Stimulated activated CD8-positive, alpha-beta memory T cell treated with anti-CD3 and anti-CD28 coated beads, Interleukin-15, amount 100 ng/mL, for 24 hours (primary cell): ENCODE results near the gene CASKIN2.
"Not testable (repeated sequence)": the region's sequence is repeated elsewhere in the genome, so short reads cannot be mapped to it uniquely, and the experiment has no call there.

Source experiments
- DNase-seq: peaks from one replicate; pipeline ENCODE4 v3.0.0-alpha.2; 2020; ENCODE audit warnings: low read depth

The CASKIN2 gene

DNA sequence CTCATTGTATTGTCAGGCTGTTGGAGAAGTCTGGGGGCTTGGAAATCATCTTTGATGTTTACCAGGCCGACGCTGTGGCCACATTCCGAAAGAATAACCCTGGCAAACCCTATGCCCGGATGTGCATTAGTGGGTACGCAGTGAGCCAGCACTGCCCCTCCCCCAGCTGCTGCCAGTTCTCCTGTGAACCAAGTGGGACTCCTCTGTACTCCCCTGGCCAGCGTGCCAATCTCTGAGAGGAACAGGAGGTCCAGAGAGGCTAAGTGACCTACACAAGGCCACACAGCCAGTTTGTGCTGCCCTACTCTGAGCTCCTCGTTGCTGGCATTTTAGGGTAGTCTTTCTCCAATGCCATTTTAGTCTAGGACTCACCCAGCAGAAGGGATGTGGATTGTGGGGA is 8.3 kb upstream of the CASKIN2 start:
- DNase-seq: no peak

- no peak for DNase-seq
These were observed 6.8 kb upstream of the CASKIN2 start for GRCh38 chr17:75521951-75522727.

DNA sequence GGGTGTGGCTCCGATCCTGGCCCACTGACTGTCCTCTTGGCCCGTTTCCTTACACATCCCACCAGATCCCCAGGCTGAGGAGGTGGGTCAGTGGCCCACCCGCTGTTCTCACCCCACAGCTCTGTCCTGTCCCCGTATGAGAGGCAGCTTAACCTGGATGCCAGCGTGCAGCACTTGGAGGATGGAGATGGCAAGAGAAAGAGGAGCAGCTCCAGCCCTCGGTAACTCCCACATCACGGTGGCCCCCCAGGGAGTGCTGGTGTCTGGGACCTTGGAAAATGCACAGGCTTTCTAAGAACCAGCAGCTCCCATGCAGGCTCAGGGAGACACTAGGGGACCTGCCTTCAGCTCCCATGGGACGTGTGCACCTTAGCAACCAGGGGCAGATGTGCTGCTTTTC is 6.0 kb upstream of the CASKIN2 start:
- no peak for DNase-seq

- not testable (repeated sequence) for DNase-seq
These were observed 5.1 kb upstream of the CASKIN2 start for GRCh38 chr17:75520413-75520812.

DNA sequence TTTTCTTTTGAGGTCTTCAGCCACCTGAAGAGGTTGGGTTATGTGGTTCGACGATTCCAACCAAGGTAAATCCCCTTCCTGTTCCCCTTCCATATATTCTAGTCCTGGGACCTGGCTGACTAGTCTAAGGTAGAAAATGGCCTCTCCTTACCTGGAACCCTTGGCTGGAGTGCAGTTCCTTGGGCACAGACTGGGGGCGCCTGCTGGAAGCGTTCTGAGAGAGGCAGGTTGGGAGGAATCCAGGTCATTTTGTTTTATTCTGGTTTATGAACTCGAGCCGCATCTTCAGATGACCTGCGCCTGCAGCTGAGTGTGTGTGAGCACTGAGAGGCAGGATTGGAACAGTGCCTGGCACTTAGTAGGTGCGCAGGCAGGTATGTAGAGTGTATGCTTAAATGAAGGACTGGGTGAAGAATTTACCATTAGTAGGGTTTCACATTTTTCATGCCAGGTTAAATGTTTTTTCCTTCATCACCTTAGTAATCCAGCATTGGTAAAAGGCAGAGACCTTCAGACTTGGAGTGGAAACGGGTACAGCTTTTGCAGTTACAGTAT is 3.7 kb upstream of the CASKIN2 start:
- no peak for DNase-seq

GRCh38 chr17:75518201-75518600 is 2.9 kb upstream of the CASKIN2 start:
- no peak for DNase-seq

DNA sequence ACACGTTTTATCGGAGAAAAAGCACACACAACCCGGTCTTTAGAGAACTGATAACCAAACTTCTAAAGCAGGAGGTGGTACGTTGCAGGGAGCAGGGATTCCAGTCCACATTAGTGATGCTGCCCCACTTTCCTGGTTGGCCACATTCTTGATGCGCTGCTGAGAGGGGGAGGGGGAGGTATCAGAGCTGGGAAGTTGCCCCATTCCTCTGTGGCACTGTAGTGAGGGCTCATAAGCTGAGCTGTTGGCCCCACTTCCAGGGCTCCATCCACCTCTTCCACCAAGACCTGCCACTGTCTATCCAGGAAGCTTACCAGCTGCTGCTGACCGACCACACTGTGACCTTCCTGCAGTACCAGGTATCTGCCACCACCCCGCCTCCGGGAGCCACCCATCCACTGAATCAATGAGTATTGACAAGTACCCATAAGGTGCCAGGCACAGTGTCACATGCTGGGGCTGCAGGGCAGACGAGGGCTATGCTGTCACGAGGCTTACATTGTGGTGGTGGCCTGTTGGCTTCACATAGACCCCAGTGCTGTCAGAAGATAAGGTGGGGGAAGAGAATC is 2.0 kb upstream of the CASKIN2 start:
- DNase-seq: no peak

DNA sequence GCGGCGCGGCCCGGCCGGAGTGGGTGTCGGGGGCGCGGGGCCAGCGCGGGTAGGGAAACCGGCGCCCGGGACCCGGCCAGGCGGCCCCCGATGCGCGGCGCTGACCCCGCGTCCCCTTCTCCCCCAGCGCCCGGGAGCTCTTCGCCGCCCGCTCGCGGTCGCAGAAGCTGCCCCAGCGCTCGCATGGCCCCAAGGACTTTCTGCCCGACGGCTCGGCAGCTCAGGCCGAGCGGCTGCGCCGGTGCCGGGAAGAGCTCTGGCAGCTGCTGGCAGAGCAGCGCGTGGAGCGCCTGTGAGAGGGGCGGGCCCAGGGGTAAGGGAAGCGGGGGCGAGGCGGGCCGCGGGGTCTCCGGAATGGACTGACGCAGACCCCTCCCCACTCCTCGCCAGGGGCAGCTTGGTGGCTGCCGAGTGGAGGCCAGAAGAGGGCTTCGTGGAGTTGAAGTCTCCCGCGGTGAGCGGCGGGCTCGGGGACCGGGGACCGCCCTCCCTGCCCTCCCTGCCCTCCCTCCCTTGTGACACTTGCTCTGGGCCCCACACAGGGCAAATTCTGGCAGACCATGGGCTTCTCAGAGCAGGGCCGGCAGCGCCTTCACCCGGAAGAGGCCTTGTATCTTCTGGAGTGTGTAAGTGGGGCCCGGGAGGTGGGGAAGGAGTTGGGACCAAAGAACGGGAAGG is 1.4 kb upstream of the CASKIN2 start:
- no peak for DNase-seq

GRCh38 chr17:75516255-75516618 is 900 bp upstream of the CASKIN2 start, which contains the start of gene TSEN54:
Gene TSEN54 (plus strand): TSS chr17:75516528. CDS start chr17:75516561, 33 bp downstream.
- peak; percentile 95 for DNase-seq

- DNase-seq: no peak
These were observed 330 bp downstream of the CASKIN2 start for GRCh38 chr17:75514919-75515495.

GRCh38 chr17:75514299-75514918 is 928 bp downstream of the CASKIN2 start:
- no peak for DNase-seq

- no peak for DNase-seq
These were observed 1.7 kb downstream of the CASKIN2 start for GRCh38 chr17:75513641-75514000.

- DNase-seq: no peak
These were observed 2.3 kb downstream of the CASKIN2 start for GRCh38 chr17:75512926-75513640.

GRCh38 chr17:75511610-75512575 is 3.4 kb downstream of the CASKIN2 start:
- no peak for DNase-seq

DNA sequence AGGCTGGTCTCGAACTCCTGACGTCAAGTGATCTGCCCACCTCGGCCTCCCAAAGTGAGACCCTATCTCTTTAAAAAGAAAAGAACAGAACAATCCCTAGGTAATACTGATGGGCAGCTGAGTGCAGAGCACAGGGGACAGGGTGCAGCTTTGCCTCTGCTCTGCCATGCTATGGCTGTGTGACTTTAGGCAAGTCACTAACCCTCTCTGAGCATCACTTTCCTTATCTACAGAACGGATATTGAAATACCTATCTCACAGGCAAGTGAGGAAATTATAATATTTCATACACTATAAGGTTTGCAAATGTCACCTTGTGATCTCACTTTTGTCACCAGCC is 4.1 kb downstream of the CASKIN2 start:
- no peak for DNase-seq

DNA sequence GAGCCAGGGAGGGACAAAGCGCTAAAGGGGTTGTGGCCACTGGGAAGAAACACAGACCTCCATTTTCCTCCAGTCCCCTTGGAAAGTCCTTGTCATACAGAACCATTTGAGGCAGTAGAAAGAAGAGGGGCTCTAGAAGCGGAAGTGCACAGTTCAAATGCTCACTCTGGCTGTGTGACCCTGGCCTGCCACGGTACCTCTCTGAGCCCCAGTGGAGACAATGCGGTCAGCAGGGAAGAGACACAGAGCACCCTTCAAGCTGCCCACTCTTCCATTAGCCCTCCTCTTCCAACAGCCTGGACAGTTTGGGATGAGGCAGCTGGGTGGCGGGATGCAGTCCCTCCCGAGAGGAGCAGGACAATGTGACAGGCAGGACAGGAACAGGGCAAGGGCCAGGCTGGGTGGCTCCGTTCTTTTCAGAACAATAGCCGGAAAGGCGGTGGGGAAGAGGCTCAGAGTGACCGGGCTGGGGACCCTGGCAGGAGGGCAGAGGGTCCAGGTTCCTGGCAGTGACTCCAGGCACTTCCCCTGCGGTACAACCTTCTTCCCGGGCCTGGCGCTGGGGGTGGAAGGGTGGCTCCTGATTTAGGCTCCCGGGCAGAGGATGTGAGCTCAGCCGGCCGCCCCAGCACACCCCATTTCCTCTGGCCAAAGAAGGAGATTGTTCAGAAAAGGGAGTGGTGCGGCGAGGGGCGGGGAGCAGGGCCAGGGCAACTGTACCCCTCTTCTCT is 5.6 kb downstream of the CASKIN2 start:
- no peak for DNase-seq

- no peak for DNase-seq
These were observed 6.4 kb downstream of the CASKIN2 start for GRCh38 chr17:75508931-75509361.

DNA sequence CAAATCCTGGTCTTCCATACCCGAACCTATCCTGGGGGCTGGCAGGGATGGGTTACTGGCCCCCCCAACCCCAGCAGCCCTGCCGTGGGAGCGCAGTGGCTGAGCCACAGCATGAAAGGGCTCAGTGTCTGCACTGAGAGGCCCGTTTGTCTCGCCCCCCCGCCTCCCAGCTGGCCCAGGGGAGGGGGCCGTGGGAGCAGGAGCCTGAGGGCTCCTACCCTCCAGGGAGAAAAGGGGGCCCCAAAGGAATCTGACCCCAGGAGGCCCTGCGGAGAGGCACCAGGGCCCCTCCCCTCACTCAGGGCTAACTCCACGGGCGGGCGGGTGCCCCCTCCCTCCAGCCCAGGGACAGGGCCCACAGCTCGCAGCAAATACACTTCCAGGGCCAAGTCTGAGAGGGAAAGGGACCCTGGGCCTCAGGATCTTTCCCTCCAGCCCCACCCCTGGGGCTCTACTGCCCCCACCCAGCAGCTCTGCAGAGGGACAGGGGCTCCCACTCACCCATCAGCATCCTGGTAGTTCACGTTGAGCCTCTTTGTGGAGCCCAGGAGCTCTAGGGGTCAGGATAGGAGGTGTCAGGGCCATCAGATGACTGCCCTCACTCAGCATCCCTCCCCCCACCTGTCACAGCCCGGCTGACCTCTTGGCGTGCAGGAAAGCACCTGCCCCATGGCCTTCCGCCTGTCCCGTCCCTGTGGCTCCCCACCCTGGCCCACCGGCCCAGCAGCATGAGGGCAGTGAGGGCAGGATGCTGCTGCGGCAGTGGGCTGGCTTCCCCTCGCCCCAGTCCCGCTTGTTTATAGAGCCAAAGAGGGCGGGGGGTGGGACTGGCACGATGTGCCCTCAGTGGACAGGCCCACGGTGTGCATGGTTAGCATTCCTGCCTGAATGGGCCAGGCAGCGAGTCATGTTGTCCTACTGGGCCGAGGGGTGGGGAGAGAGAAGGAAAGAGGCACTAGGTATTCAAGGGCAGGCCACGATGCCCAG is 7.3 kb downstream of the CASKIN2 start:
- no peak for DNase-seq

GRCh38 chr17:75506888-75507287 is 8.4 kb downstream of the CASKIN2 start:
- DNase-seq: no peak
